SIG-M5 treated with dmso at 0.1 percent for 504 hours (cell line): ENCODE measurements around the gene PSD4.

Experiments used
- DNase-seq: peaks from one replicate; lab custom pipeline; 2025; ENCODE audit not compliant: unreplicated experiment; lab: John Stamatoyannopoulos, UW

The PSD4 gene

DNA sequence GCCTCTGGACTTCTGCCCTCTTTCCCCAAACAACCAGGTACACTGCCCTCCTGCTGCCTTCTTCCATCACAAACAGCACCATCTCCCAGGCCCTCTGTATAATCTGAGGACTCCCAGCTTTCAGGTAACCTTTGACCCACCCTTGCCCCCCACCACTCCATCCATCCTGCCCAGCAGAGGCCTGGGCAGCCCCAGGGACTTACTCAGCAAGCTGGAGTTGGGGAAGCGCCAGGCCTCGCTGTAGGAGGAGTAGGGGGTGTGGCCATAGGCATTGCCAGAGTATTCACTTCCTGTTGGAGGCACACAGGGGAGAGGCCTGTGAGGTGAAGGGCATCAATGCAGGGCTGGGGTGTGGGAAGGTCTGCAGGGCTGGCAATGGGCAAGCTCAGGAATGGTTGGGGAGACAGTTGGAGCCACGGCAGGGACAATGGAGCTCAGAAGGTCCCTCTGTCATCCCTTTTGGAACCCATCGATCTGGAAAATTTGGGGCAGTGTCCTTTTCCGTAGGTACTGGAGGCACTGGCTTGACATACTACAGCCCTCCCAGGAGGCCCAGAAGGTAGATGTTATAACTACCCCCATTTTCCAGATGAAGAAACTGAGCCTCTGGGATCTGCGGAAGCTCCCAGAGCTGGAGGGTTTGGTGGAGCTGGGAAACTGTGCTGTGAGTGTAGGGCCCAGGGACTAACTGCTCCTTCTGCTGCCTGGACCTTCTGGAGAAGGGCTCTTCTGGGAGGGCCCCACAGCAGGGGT, 46.3 kb downstream of the PSD4 start:
- no peak for DNase-seq

- DNase-seq, result no peak
Observed at GRCh38 chr2:113220970-113221708, 47.4 kb downstream of the PSD4 start.

DNA sequence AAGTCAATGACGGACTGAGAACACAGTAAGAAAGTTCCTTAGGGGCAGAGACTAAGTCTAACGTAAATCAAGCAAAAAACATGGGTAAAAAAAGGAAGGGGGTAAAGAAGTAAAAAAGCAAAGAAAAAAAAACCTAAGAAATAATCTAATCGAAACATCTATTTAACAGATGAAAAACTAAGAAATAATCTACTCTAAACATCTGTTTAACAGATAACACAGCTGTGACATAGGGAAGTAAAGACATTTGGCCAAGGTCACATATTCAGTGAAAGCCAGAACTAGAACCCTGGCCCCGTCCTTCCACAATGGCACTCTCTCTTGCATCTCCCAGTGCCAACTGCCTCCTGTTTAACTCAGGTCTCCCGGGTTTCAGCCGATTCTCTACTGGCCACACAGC, 48.1 kb downstream of the PSD4 start:
- DNase-seq, result no peak

GRCh38 chr2:113223813-113224212, 50.0 kb downstream of the PSD4 start:
- DNase-seq, result no peak

GRCh38 chr2:113224647-113225236, 51.0 kb downstream of the PSD4 start:
- DNase-seq, result no peak

DNA sequence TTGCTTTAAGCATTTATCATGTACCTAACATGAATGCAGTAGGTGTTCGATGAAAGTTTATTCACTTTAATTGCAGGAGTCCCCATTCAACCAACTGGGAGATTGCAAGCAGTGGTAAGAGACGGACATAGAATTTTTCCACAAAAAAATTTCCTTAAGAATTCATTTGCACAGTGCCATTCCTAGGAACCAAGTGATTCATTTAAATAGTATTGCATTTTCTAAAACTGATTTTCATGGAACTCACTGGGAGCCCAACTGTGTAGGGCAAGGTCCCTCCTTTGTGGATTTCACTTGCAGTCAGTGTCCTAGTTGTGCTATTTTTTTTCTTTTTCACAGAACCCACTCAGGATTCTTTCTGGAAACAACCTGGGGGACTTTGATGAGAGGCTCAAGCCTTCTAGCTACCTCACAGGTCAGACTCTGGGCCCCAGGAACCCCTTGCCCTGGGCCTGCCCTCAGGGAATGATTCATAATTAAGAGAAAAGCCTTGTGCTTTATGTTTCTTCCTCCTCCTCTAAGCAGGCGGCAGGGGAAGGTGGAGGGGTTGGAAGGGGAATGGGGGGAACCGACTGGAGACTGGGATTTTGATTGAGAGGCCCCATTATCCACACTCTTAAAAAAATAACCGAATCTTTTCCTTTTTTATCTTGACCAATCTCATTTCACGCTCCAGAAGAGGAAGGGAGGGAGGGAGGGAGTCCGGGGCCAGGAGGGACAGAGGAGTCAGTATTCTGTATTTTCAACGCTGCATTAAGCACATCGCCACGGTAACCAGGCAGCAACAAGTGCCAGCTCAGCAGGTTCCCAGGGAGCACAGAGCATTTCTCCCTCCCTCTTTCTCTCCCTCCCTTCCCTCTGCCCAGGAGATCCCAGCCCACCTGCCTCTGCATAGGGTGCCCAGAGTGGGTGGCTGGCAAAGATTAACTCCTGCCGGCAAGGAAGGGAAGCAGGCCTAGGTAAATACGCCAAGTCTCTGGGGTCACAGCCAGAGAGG, 51.8 kb downstream of the PSD4 start:
- no peak for DNase-seq

GRCh38 chr2:113226462-113226861, 52.7 kb downstream of the PSD4 start:
- no peak for DNase-seq

- no peak for DNase-seq
Observed at GRCh38 chr2:113227290-113227689, 53.5 kb downstream of the PSD4 start.

GRCh38 chr2:113227698-113228097, 53.9 kb downstream of the PSD4 start:
- no peak for DNase-seq

GRCh38 chr2:113228351-113228750, 54.6 kb downstream of the PSD4 start:
- DNase-seq, result no peak

DNA sequence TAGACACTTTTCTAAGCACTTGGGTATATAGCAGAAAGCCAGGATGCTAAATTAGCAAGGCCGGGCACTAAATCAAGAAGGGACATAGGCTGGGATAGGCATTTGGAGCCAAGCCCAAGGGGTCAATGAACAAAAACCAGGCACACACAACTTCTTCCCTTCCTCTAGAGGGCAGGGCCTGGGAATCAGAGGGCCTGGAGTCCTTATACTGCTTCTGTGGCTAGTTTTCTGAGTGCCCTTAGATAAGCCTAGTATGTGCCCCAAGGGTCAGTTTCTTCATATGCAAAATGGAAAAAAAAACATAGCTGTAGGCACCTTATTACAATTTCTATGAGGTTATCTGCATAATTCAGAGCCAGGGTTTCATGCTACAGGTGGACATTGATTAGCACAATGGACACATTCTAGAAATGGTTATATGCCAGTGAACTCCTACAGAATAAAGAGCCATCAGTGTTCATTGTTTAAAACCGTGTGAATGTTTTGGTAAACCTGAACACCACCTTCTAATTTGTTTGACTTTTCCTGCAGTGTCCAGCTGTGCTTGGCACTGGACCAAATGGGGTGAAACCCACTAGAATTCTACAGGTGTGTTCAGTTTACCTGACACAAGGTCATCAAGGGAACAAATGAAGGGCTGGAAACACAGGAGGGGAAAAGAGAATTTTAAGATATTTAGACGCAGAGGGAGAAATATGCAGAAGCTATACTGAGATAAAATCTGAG, 55.4 kb downstream of the PSD4 start:
- DNase-seq, result no peak

- no peak for DNase-seq
Observed at GRCh38 chr2:113229795-113230194, 56.0 kb downstream of the PSD4 start.

DNA sequence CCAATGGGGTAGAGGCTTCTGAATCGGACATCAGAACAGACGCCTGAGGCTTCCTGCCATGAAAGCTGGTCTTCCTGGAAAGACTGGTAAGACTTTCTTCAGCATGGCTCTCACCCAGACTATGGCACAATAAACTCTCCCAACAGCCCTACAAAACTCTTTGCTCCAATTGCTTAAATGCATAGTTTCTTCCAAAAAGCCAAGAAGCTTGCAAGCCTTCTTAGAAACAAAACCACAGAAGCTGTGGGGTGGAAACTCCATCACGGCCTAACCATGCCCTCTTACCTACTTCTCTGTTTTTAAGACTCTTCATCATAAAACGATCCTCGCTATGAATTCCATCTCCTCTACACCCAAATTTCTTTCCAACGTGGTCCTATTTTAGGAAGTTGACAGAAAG, 56.8 kb downstream of the PSD4 start:
- peak; percentile 58 for DNase-seq

- DNase-seq, result no peak
Observed at GRCh38 chr2:113231064-113231463, 57.3 kb downstream of the PSD4 start.

DNA sequence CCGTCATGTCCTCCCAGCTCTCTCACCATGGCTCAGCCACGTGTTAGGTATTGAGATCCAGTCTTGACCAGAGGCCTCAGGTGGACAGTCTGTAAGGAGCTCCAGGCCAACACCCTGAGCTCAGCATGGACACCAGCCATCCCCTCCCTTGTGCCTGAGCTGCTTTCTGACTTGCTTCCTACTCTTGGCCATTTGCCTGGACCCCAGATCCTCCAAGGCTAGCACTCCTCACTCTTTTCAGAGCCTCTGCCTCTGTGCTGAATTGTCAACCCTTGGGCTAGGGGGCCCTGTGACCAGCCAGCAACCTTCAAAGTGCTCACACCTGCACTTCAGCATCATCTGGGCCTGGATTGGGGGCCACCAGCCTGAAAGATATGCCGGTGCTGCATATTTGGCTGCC, 58.4 kb downstream of the PSD4 start:
- DNase-seq, result no peak

- DNase-seq, result no peak
Observed at GRCh38 chr2:113232740-113233139, 59.0 kb downstream of the PSD4 start.

DNA sequence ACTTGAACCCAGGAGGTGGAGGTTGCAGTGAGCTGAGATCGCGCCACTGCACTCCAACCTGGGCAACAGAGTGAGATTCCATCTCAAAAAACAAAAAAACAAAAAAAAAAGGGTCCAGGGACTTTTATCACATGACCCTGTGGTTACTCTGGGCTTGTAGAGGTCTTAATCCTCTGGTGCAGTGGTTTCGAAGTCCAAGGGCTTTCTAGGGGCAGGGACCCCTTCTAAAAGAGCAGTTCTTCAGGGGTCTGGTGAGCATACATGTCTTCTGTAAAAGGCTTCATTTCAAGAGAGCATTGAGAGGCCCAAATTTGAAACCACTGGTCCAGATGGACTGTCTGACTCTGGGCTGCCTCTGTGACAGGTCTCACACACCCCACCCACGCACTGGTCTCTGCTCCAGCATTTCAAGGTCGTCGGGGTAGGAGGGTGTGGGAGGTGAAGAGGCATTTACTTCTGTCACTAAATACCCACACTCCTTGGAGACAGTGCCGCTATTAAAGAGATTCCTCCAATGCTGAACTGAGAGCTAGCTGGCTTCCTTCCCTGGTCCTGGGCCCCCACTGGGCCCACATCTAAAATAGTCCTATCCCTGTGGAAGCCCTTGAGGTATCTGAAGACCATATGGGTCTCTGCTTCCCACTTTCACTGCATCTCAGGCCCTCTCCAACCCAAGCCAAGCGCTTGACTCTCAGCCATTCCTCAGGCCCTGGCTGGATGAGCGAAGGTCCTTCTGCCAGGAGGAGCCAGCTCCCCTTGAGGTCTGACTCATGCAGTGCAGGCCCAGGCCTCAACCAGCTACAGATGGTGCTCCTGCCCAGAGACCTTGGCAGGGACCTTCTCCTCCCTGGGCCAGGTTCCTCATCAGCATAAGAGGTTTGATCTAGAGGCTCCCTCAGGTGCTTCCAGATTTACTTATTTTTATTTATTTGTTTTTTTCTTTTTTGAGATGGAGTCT, 60.1 kb downstream of the PSD4 start:
- no peak for DNase-seq

GRCh38 chr2:113234721-113235346, 61.1 kb downstream of the PSD4 start:
- no peak for DNase-seq
